Activated CD4-positive, alpha-beta T cell treated with anti-CD3 and anti-CD28 coated beads for 36 hours (primary cell): Measurements from ENCODE around the gene NOL9. TPM values are rescaled to one million over a fixed set of nuclear protein-coding genes. Genes with fewer than 3 reads are reported as not detected.
A peak's percentile ranks its signal among the peaks of the same experiment; 100 is the strongest.

Experiments used
- ATAC-seq: fragments of 200-7000 bp; cut with Tn5 transposase; one replicate; pipeline ENCODE4 v1.10.0; 2021; ENCODE audit warnings: mild to moderate bottlenecking, moderate library complexity
- CTCF ChIA-PET: fragments of 350-600 bp; sonication (Branson Sonifier 250); formaldehyde crosslinking; loops from one replicate; lab custom pipeline; 2021; ENCODE audit warnings: antibody characterized with exemption; lab: Charles Lee
- POLR2A ChIA-PET: fragments of 350-600 bp; sonication (Branson Sonifier 250); formaldehyde crosslinking; loops from one replicate; lab custom pipeline; 2021; ENCODE audit warnings: antibody characterized with exemption, inconsistent platforms; lab: Charles Lee
- DNase-seq: peaks from one replicate; pipeline ENCODE4 v3.0.0-alpha.2; 2020
- H3K27ac Mint-ChIP-seq: one replicate; pipeline ENCODE4 v1.8.0; 2021; ENCODE audit warnings: mixed read lengths
- H3K27me3 Mint-ChIP-seq: one replicate; pipeline ENCODE4 v1.8.0; 2021; ENCODE audit warnings: mixed read lengths
- H3K36me3 Mint-ChIP-seq: one replicate; pipeline ENCODE4 v1.8.0; 2021; ENCODE audit warnings: low read depth, mixed read lengths
- H3K4me1 Mint-ChIP-seq: one replicate; pipeline ENCODE4 v1.8.0; 2021; ENCODE audit warnings: mixed read lengths
- H3K4me3 Mint-ChIP-seq: one replicate; pipeline ENCODE4 v1.8.0; 2021; ENCODE audit warnings: mild to moderate bottlenecking, moderate library complexity, mixed read lengths
- H3K9me3 Mint-ChIP-seq: one replicate; pipeline ENCODE4 v1.8.0; 2021; ENCODE audit warnings: low read depth, mixed read lengths
- intact Hi-C, 2 experiments: fragments of 100-400 bp; cut with DNase I in 1 of 2; cut with micrococcal nuclease in 1 of 2; formaldehyde crosslinking; loops; one replicate each; pipeline versions ENCODE4 v1.14.2 to v1.15.1; 2022 to 2024; cut with DNase I, micrococcal nuclease
- total RNA-seq, 2 experiments: library from RNA; stranded (reverse); gene quantifications; one replicate each; pipeline ENCODE4 v1.2.3, GENCODE V29; 2021

The NOL9 gene
- total RNA-seq, 2 experiments from 2014 or later, result 37.4 to 44.7 TPM

GRCh38 chr1:6599141-6599975 lies 45.0 kb upstream of the NOL9 start:
- Mint-ChIP-seq H3K4me1 (peaks cover 44% of the 10 kb centered on the region), H3K4me3 (peak overlapping the region; percentile 97), H3K36me3 (peaks cover 40% of the 10 kb centered on the region), H3K27me3 (no peaks in the 10 kb centered on the region), H3K9me3 (no peaks in the 10 kb centered on the region), H3K27ac (peak overlapping the region; percentile 92)
- CTCF ChIA-PET, result interaction anchor here (1.2 to 3.6 kb wide), 6 partner anchors 15 to 159 kb away, joined by 4 to 14 read pairs (median 8); partner anchors contain the start of gene THAP3
- DNase-seq (peak; percentile 78), ATAC-seq (no peak)
- intact Hi-C loops, result no loop called here
- POLR2A ChIA-PET, result interaction anchor here (0.7 to 1.6 kb wide), 2 partner anchors 10 to 20 kb away, joined by 3 to 6 read pairs; partner anchors contain the start of gene ZBTB48

GRCh38 chr1:6597777-6598131 lies 43.4 kb upstream of the NOL9 start:
- H3K27me3 Mint-ChIP-seq, result no peaks in the 10 kb centered on the region
- peaks cover 34% of the 10 kb centered on the region for H3K4me1 Mint-ChIP-seq
- no peak for DNase-seq
- no peaks in the 10 kb centered on the region for H3K9me3 Mint-ChIP-seq
- no peak overlapping the region for H3K4me3 Mint-ChIP-seq
- ChIA-PET POLR2A (no interaction called here), CTCF (interaction anchor here (0.7 to 1.1 kb wide), 2 partner anchors 16 to 23 kb away, joined by 3 read pairs; no protein-coding TSS in a partner anchor)
- no peak overlapping the region for H3K27ac Mint-ChIP-seq
- peaks cover 45% of the 10 kb centered on the region for H3K36me3 Mint-ChIP-seq
- ATAC-seq, result no peak
- intact Hi-C loops, result no loop called here

DNA sequence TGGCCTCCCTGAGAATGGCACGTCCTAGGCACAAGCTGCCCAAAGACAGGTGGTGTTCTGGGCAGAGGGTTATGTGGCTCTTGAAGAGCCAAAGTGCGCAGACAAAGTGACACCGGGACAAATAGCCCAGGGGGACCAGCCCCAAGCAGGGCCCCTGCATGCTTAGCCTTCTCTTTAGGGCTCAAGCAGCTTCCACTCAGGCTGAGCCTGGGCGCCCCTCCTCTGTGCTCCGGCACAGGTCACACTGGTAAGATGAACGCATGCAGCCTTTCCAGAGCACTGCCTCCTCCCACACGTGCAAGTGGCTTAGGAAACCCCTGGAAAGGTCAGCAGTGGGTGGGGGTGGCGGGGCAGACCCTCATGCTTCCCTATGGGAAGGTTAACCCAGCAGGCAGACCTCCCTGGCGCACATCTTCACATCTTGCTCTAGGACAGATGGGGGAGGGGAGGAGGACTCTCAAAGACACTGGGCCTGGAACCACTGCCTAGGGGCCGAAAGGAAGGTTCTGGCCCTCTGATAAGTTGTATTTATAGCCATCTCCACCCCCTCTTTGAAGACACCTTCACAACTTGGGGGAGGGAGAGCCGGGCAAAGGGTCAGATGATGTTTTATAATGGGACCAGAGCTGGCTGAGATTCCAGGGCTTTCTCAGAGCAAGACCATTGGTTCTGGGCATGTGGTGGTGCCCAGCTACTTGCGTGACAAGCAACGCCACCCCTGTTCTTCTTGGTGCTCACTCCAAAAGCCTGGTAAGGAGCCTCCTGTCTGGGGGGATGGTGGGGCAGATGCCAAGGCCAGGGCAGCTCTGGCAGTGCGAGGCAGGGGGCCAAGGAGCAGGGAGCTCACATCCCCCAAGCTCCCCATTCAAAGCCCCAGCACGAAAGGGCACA lies 42.8 kb upstream of the NOL9 start:
- Mint-ChIP-seq H3K4me3 (no peak overlapping the region), H3K4me1 (peaks cover 36% of the 10 kb centered on the region), H3K27ac (no peak overlapping the region), H3K9me3 (no peaks in the 10 kb centered on the region), H3K27me3 (no peaks in the 10 kb centered on the region), H3K36me3 (peaks cover 45% of the 10 kb centered on the region)
- DNase-seq (no peak), ATAC-seq (no peak)
- CTCF ChIA-PET, result interaction anchor here (0.5 to 1.1 kb wide), 3 partner anchors 16 to 912 kb away, joined by 3 read pairs; no protein-coding TSS in a partner anchor
- intact Hi-C loops, result no loop called here
- POLR2A ChIA-PET, result no interaction called here

DNA sequence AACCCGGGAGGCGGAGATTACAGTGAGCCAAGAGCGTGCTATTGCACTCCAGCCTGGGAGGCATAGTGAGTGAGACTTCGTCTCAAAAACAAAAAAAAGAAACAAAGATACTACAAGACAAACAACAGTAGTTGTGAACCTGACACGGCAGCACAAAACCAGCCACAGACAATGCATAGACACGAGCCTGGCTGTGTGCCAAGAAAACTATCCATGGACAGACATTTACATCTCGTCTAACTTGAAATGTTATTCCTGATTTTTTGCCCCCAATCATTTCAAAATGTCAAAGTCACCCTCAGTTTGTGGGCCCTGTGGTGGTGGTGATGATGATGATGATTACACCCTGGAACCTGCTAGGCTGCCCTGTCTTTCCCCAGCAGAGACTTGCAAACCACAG lies 42.0 kb upstream of the NOL9 start:
- H3K27ac Mint-ChIP-seq, result no peak overlapping the region
- CTCF ChIA-PET, result no interaction called here
- POLR2A ChIA-PET, result no interaction called here
- DNase-seq (no peak), ATAC-seq (no peak)
- intact Hi-C loops, result no loop called here
- peaks cover 36% of the 10 kb centered on the region for H3K4me1 Mint-ChIP-seq
- no peak overlapping the region for H3K4me3 Mint-ChIP-seq
- H3K9me3 Mint-ChIP-seq, result no peaks in the 10 kb centered on the region
- H3K27me3 Mint-ChIP-seq, result no peaks in the 10 kb centered on the region
- peaks cover 45% of the 10 kb centered on the region for H3K36me3 Mint-ChIP-seq

DNA sequence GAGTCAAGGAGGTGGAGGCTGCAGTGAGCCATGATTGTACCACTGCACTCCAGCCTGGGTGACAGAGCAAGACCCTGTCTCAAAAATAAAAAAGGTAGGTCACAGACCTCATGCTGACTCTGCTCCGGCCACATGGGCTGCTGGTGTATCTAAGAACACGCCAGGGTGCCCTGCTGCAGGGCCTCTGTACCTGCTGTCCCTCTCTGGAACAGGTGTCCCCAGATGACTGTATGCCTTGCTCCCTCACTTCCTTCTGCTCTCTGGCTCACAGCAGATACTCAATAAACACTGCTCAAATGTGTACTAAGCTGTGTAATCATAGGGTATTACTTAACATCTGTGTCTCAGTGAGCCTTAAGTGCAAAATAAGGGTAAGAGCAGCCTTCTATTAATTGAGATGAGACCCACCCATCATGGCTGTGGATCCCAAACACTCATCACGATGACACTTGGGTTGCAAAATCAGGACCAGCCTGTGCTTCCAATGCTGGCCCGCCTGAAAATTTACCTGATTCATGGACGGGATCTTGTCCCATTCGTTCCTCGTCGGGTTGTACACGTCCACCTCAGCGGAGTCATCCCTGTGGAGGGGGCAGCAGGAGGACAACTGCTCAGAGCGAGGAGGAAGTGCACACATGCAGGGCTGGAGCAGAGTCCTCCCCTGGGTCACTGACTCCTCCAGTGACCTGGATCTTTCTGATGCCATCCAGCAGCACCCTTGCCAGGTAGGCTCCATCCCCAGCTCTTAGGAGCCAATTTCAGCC lies 40.8 kb upstream of the NOL9 start:
- ATAC-seq (no peak), DNase-seq (no peak)
- Mint-ChIP-seq H3K4me1 (peaks cover 35% of the 10 kb centered on the region), H3K4me3 (no peak overlapping the region), H3K9me3 (no peaks in the 10 kb centered on the region), H3K36me3 (peaks cover 41% of the 10 kb centered on the region), H3K27me3 (no peaks in the 10 kb centered on the region), H3K27ac (no peak overlapping the region)
- CTCF ChIA-PET, result interaction anchor here (1.1 kb wide), 1 partner anchor 156 kb away, joined by 3 read pairs; no protein-coding TSS in a partner anchor
- POLR2A ChIA-PET, result interaction anchor here (1.3 kb wide), 1 partner anchor 15 kb away, joined by 3 read pairs; the partner anchor contains the start of gene ZBTB48
- intact Hi-C loops, result no loop called here

GRCh38 chr1:6593810-6594209 lies 39.5 kb upstream of the NOL9 start:
- ATAC-seq (no peak), DNase-seq (no peak)
- H3K27ac Mint-ChIP-seq, result no peak overlapping the region
- intact Hi-C loops, result no loop called here
- H3K4me3 Mint-ChIP-seq, result no peak overlapping the region
- POLR2A ChIA-PET, result no interaction called here
- no peaks in the 10 kb centered on the region for H3K27me3 Mint-ChIP-seq
- CTCF ChIA-PET, result no interaction called here
- H3K4me1 Mint-ChIP-seq, result peaks cover 24% of the 10 kb centered on the region
- H3K9me3 Mint-ChIP-seq, result no peaks in the 10 kb centered on the region
- peaks cover 34% of the 10 kb centered on the region for H3K36me3 Mint-ChIP-seq

DNA sequence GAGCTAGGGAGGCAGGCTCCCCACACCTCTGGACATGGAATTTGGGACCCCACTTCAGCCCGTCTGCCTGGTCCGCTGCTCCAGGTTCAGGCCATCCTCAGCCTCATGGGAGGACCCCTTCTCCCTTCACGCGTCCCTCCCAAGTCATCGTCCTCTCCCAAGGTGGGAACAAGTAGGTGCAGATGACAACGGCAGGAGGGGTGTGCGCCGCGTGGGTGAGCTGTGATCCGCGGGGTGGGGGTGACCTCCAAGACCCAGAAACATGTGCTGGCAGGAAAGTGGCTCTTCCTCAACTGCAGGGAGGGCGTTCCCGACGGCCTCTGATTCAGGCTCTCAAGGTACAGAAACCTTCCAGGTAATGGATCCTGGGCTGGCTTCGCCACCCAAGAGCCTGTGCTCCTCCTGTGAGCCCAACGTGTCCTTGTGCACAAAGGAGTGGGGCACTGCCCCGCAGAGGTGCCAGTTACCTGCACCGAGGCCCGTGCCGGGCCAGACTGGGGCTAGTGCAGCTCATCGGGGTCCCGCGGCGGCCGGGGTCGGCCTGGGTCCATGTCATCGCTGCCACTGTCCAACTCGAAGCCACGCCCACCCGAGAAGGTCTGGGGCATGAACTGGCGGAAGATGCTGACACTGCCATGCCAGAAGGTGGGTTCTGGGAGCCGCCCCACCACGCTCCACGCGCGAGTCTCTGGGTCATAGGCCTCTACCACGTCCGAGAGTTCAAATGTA lies 38.7 kb upstream of the NOL9 start:
- peaks cover 20% of the 10 kb centered on the region for H3K4me1 Mint-ChIP-seq
- no peak for ATAC-seq
- peaks cover 34% of the 10 kb centered on the region for H3K36me3 Mint-ChIP-seq
- H3K27ac Mint-ChIP-seq, result no peak overlapping the region
- ChIA-PET CTCF (interaction anchor here (0.6 to 1.0 kb wide), 2 partner anchors 37 to 54 kb away, joined by 3 to 4 read pairs; no protein-coding TSS in a partner anchor), POLR2A (interaction anchor here (0.6 kb wide), 1 partner anchor 12 kb away, joined by 3 read pairs; no protein-coding TSS in a partner anchor)
- H3K4me3 Mint-ChIP-seq, result no peak overlapping the region
- DNase-seq, result no peak
- intact Hi-C loops, result no loop called here
- no peaks in the 10 kb centered on the region for H3K27me3 Mint-ChIP-seq
- H3K9me3 Mint-ChIP-seq, result no peaks in the 10 kb centered on the region

GRCh38 chr1:6592441-6592840 lies 38.1 kb upstream of the NOL9 start:
- CTCF ChIA-PET, result interaction anchor here (0.6 to 1.0 kb wide), 2 partner anchors 36 to 54 kb away, joined by 3 to 4 read pairs; no protein-coding TSS in a partner anchor
- no peaks in the 10 kb centered on the region for H3K27me3 Mint-ChIP-seq
- no peak for DNase-seq
- no peak for ATAC-seq
- H3K27ac Mint-ChIP-seq, result no peak overlapping the region
- POLR2A ChIA-PET, result interaction anchor here (0.6 kb wide), 1 partner anchor 11 kb away, joined by 3 read pairs; no protein-coding TSS in a partner anchor
- intact Hi-C loops, result no loop called here
- H3K36me3 Mint-ChIP-seq, result peaks cover 28% of the 10 kb centered on the region
- H3K4me3 Mint-ChIP-seq, result no peak overlapping the region
- H3K9me3 Mint-ChIP-seq, result no peaks in the 10 kb centered on the region
- peaks cover 15% of the 10 kb centered on the region for H3K4me1 Mint-ChIP-seq

DNA sequence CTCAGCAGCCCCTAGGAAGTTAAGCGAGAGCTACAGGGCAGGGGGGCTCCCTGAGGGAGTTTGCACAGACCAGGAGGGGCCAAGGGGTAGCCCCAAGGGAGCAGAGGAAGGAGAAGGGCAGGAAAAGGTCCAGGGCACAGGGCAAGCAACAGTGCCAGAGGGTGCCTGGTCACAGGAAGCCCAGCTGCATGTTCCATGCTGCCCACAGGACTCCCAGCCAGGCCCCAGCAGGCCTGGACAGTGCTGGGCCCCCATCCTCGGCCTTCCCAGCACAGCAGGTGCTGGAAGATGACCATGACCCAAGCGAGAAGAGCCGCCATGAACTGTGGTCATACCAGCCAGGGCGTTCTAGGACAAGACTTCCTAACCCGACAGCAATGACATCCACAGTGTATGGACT lies 37.3 kb upstream of the NOL9 start:
- ATAC-seq, result no peak
- no peak for DNase-seq

DNA sequence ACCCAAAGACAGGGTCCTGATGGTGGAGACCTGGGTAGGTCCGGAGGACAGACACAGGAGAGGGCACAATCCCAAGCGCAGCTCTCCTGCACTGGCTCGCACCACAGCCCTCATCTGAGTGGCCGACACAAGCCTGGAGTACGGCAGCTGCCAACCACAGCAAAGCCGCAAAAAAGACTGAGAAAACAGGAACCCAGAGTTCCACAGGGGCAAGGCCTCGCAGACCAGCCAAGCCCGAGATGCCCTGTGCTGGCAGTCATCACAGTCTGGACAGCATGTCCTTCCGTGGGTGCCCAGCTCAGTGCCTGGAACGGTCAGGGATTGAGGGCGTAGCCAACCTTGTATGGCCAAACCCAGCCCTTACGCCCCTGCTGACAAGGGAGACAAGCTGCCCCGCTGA lies 36.9 kb upstream of the NOL9 start:
- peak overlapping the region; percentile 63 for H3K27ac Mint-ChIP-seq
- H3K9me3 Mint-ChIP-seq, result no peaks in the 10 kb centered on the region
- intact Hi-C loops, result no loop called here
- H3K36me3 Mint-ChIP-seq, result peaks cover 22% of the 10 kb centered on the region
- H3K4me3 Mint-ChIP-seq, result no peak overlapping the region
- no peak for DNase-seq
- ChIA-PET CTCF (interaction anchor here (0.6 kb wide), 1 partner anchor 41 kb away, joined by 4 read pairs; no protein-coding TSS in a partner anchor), POLR2A (interaction anchor here (0.6 to 1.2 kb wide), 2 partner anchors 9 to 54 kb away, joined by 3 read pairs; no protein-coding TSS in a partner anchor)
- H3K27me3 Mint-ChIP-seq, result no peaks in the 10 kb centered on the region
- no peak for ATAC-seq
- H3K4me1 Mint-ChIP-seq, result peaks cover 7% of the 10 kb centered on the region

More for the DNA sequence above, 37.3 kb upstream of the NOL9 start:
- intact Hi-C loops, result no loop called here
- Mint-ChIP-seq H3K4me3 (no peak overlapping the region), H3K36me3 (peaks cover 24% of the 10 kb centered on the region), H3K27me3 (no peaks in the 10 kb centered on the region), H3K27ac (no peak overlapping the region), H3K9me3 (no peaks in the 10 kb centered on the region), H3K4me1 (peaks cover 11% of the 10 kb centered on the region)
- ChIA-PET CTCF (interaction anchor here (0.6 to 1.0 kb wide), 2 partner anchors 40 to 55 kb away, joined by 4 read pairs; no protein-coding TSS in a partner anchor), POLR2A (interaction anchor here (0.6 to 1.2 kb wide), 2 partner anchors 9 to 54 kb away, joined by 3 read pairs; no protein-coding TSS in a partner anchor)
